A549 (cell line): ENCODE results near the gene PAPSS2. TPM values are rescaled to one million over a fixed set of nuclear protein-coding genes. Genes with fewer than 3 reads are reported as not detected.

Experiments
- ATAC-seq, 2 experiments: fragments of 200-7000 bp in 1 of 2; fragments of >200 bp in 1 of 2; cut with Nextera tagmentation in 1 of 2; cut with Tn5 transposase in 1 of 2; 3 replicates each; pipeline versions ENCODE4 v1.8.0 to v1.9.1; 2018 to 2020; ENCODE audit warnings: mild to moderate bottlenecking in 1 of 2, moderate library complexity in 1 of 2
- CTCF ChIA-PET: fragments of 300-600 bp; sonication (Branson Sonifier 250); formaldehyde crosslinking; extraction: SDS; loops from one replicate; lab custom pipeline; 2021; ENCODE audit warnings: antibody characterized with exemption, inconsistent platforms; lab: Yijun Ruan, JAX
- POLR2A ChIA-PET: fragments of 350-600 bp; formaldehyde crosslinking; extraction: SDS; loops from one replicate; lab custom pipeline; 2021; ENCODE audit warnings: antibody characterized with exemption, inconsistent platforms; lab: Yijun Ruan, JAX
- DNase-seq, 2 experiments: peaks; one replicate each; pipeline versions ENCODE4 v3.0.0 to v3.0.0-alpha.2; 2011 to 2016; ENCODE audit warnings: low read depth in 1 of 2, low spot score in 1 of 2
- FAIRE-seq: peaks from 2 replicates; lab custom pipeline; 2011; peaks lifted over from hg19 to GRCh38; lab: Jason Lieb, UNC
- H3K27ac ChIP-seq, 2 experiments: fragments of >200 bp; sonication (Bioruptor Twin); formaldehyde crosslinking; 3 replicates each; pipeline ENCODE4 v1.5.1; 2016 to 2017
- H3K4me1 ChIP-seq: fragments of >200 bp; sonication (Bioruptor Twin); formaldehyde crosslinking; 3 replicates; pipeline ENCODE4 v1.6.1; 2016
- H3K4me2 ChIP-seq: fragments of >200 bp; sonication (Bioruptor Twin); formaldehyde crosslinking; 3 replicates; pipeline ENCODE4 v1.6.1; 2016
- H3K4me3 ChIP-seq: fragments of >200 bp; sonication (Bioruptor Twin); formaldehyde crosslinking; 3 replicates; pipeline ENCODE4 v1.5.1; 2016
- H3K9me3 ChIP-seq: fragments of >200 bp; sonication (Bioruptor Twin); formaldehyde crosslinking; 3 replicates; pipeline ENCODE4 v1.6.1; 2016
- CBX8 ChIP-seq: fragments of 200-600 bp; sonication (generic); IDR thresholded peaks from 2 replicates; pipeline ENCODE4 v1.6.1; 2016
- CEBPB ChIP-seq, 2 experiments: fragments of >200 bp in 1 of 2; sonication (Bioruptor Twin) in 1 of 2; formaldehyde crosslinking in 1 of 2; IDR thresholded peaks; 2 replicates each; pipeline ENCODE4 v1.6.1; 2012 to 2016
- CHD4 ChIP-seq: fragments of 200-600 bp; sonication (generic); IDR thresholded peaks from 2 replicates; pipeline ENCODE4 v1.6.1; 2016; ENCODE audit warnings: antibody characterized with exemption, mild to moderate bottlenecking, borderline replicate concordance
- FOSL2 ChIP-seq, 2 experiments: fragments of 450-650 bp in 1 of 2; fragments of >200 bp in 1 of 2; sonication (Bioruptor Twin) in 1 of 2; formaldehyde crosslinking; IDR thresholded peaks; 2 replicates each; pipeline versions ENCODE4 v1.5.0 to v1.6.1; 2016 to 2020; ENCODE audit warnings: mild to moderate bottlenecking in 1 of 2, moderate library complexity in 1 of 2
- JUNB ChIP-seq: fragments of >200 bp; sonication (Bioruptor Twin); formaldehyde crosslinking; IDR thresholded peaks from 2 replicates; pipeline ENCODE4 v1.6.1; 2016
- MAFK ChIP-seq: fragments of 450-650 bp; IDR thresholded peaks from 2 replicates; pipeline ENCODE4 v1.6.1; 2014; ENCODE audit not compliant: partially characterized antibody
- NFE2L2 ChIP-seq: fragments of 150-350 bp; conservative IDR thresholded peaks from 2 replicates; pipeline ENCODE4 v1.6.1; 2014; ENCODE audit warnings: low read length
- PBX3 ChIP-seq: IDR thresholded peaks from 2 replicates; pipeline ENCODE4 v1.6.1; 2012
- PHF8 ChIP-seq: fragments of 200-600 bp; sonication (generic); IDR thresholded peaks from 2 replicates; pipeline ENCODE4 v1.6.1; 2016; ENCODE audit warnings: low read depth, mild to moderate bottlenecking, antibody characterized with exemption, moderate library complexity, borderline replicate concordance
- ZC3H11A ChIP-seq: fragments of 450-650 bp; IDR thresholded peaks from 2 replicates; pipeline ENCODE4 v1.6.1; 2014; ENCODE audit warnings: antibody characterized with exemption, mild to moderate bottlenecking
- ZFP36 ChIP-seq: fragments of 450-650 bp; IDR thresholded peaks from 2 replicates; pipeline ENCODE4 v1.6.1; 2014; ENCODE audit warnings: borderline replicate concordance; ENCODE audit not compliant: partially characterized antibody
- WGBS: methylation state at CpG from one replicate; pipeline ENCODE4 v1.1.6; 2017; ENCODE audit errors: missing lambda C conversion rate; 5-methylcytosine and 5-hydroxymethylcytosine counted together
- polyA plus RNA-seq, 4 experiments: library from polyadenylated mRNA; depleted of rRNA in 3 of 4; stranded (reverse); fragments of >200 nt; fragmentation: RNase III in 1 of 4; extraction: RNeasy Plus Mini Kit Qiagen cat#74134 plus additional on column Dnase treatment in 1 of 4; gene quantifications; 2 replicates in 3 of 4; 3 replicates in 1 of 4; pipeline ENCODE4 v1.2.3, GENCODE V29; 2011 to 2017
- TF ChIP-seq, protein P1 (sequence below): fragments of >200 bp; sonication (Bioruptor Twin); formaldehyde crosslinking; IDR thresholded peaks from 3 replicates; pipeline ENCODE4 v1.6.1; 2016
- TF ChIP-seq, protein P2 (sequence below): fragments of 450-650 bp; IDR thresholded peaks from 2 replicates; pipeline ENCODE4 v1.6.1; 2014; ENCODE audit warnings: antibody characterized with exemption

Gene PAPSS2
- polyA plus RNA-seq, 2 of the 4 experiments (the other 2 are of a cell fraction) = 27.7 to 29.0 TPM

DNA sequence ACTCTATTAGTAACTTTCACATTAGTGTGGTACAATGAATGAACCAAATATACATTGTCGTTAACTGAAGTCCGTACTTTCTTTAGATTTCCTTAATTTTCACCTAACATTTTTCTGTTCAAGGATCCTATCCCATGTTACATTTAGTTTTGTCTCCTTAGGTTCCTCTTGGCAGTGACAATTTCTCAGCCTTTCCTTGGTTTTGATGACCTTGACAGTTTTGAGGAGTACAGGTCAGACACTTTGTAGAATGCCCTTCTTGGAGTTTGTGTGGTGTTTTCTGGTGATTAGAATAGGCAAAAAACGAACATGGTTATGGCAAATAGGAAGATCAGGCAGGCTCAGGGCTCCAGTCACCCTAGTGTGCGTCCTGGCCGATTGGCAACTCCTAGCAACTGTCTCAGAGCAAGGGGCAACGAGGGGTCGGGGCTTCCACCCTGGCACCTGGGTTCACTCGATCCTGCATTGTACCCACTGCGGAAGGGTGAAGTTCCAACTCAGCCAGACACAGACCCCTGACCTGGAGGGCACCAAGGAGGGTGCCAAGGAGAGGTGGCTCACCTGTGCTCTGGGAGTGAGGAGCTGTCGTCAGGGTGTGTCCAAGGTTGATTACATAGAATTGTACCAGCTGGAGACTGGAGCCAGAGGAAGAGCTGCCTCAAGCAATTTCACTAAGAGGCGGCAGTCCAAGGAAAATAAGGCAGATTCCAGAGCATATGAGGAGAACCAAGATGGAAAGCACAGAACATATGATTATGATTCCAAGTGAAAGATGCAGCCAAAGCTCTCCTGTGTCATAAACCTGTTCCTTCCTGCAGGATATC is 37.5 kb downstream of the PAPSS2 start:
- FAIRE-seq = peak; percentile 61
- DNase-seq = no peak
- no peak for ATAC-seq
- H3K4me1 ChIP-seq = peaks cover 52% of the 10 kb centered on the region
- ChIA-PET POLR2A (no interaction called here), CTCF (interaction anchor here (0.8 to 1.4 kb wide), 3 partner anchors 12 to 38 kb away, joined by 3 to 4 read pairs (median 3); no protein-coding TSS in a partner anchor)
- H3K27ac ChIP-seq = 0 out of 6 replicates have a peak overlapping the region, but pooled peaks of 1 of the 2 experiments have one; percentile 27
- H3K9me3 ChIP-seq = no peaks in the 10 kb centered on the region
- WGBS = 81% methylated on average over 10 of the region's 11 CpGs
- H3K4me3 ChIP-seq = no peak overlapping the region
- TF ChIP-seq PHF8 (no peak), MAFK (peak; percentile 55)
- no peak overlapping the region for H3K4me2 ChIP-seq

- H3K27ac ChIP-seq = peak overlapping the region; percentile 55 to 79; a peak in 5 of 6 replicates
- POLR2A ChIA-PET = no interaction called here
- ATAC-seq = no peak
Measured at GRCh38 chr10:87700031-87700796, 40.5 kb downstream of the PAPSS2 start.

GRCh38 chr10:87702260-87702972 is 42.7 kb downstream of the PAPSS2 start:
- no peaks in the 10 kb centered on the region for H3K9me3 ChIP-seq
- H3K27ac ChIP-seq = peak overlapping the region; percentile 55 to 71
- H3K4me1 ChIP-seq = peaks cover 64% of the 10 kb centered on the region
- DNase-seq (peak in 1 of 2 experiments; percentile 14), ATAC-seq (peak; percentile 22 to 41; a peak in 3 of 6 replicates), FAIRE-seq (no peak)
- WGBS = 90% methylated on average over 9 of the region's 9 CpGs
- no peak for TF ChIP-seq CBX8
- POLR2A ChIA-PET = no interaction called here
- H3K4me3 ChIP-seq = no peak overlapping the region
- CTCF ChIA-PET = interaction anchor here (0.9 kb wide), 1 partner anchor 12 kb away, joined by 3 read pairs; no protein-coding TSS in a partner anchor
- peak overlapping the region; percentile 69 for H3K4me2 ChIP-seq

More at GRCh38 chr10:87700031-87700796, 40.5 kb downstream of the PAPSS2 start:
- H3K4me2 ChIP-seq = peak overlapping the region; percentile 69
- TF ChIP-seq JUNB (peak; percentile 47; the same call in 1 of the 2 replicates), ZC3H11A (no peak), FOSL2 (IDR thresholded peaks at IDR 0.05) (0 out of 2 replicates have a peak, but pooled peaks have one; percentile 18), FOSL2 (CRISPR knock-in tag; IDR thresholded peaks at IDR 0.05) (peak; percentile 59), CEBPB (IDR thresholded peaks at IDR 0.05) (peak; percentile 38; a peak in 2 of 4 replicates)
- DNase-seq (no peak), FAIRE-seq (no peak)
- whole genome bisulfite sequencing = 77% methylated on average over 7 of the region's 7 CpGs
- H3K4me3 ChIP-seq = no peak overlapping the region
- H3K9me3 ChIP-seq = no peaks in the 10 kb centered on the region
- CTCF ChIA-PET = interaction anchor here (0.6 kb wide), 1 partner anchor 164 kb away, joined by 3 read pairs; no protein-coding TSS in a partner anchor
- H3K4me1 ChIP-seq = peaks cover 57% of the 10 kb centered on the region

DNA sequence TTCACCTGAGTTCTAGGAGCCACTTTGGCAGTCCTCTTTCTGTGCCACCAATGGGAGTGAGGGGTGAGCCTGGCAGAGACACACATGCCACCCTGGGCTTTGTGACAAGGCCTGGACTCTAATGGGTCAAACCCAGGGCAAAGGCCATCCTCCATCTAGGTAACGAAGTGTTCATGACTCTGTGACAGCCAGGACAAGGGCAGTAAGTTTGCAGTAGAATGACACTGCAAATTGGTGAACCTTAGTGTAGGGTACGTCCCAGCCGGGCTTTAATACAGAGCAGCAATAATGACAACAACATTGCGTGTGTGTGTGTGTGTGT is 43.3 kb downstream of the PAPSS2 start:
- Histone ChIP-seq H3K9me3 (no peaks in the 10 kb centered on the region), H3K4me2 (no peak overlapping the region), H3K27ac (peak overlapping the region; percentile 55 to 71; a peak in 3 of 6 replicates), H3K4me1 (peaks cover 64% of the 10 kb centered on the region), H3K4me3 (no peak overlapping the region)
- WGBS = 81% methylated on average over 4 of the region's 4 CpGs
- peak in 1 of 2 experiments; percentile 39; a peak in 1 of 6 replicates for ATAC-seq
- POLR2A ChIA-PET = no interaction called here
- no peak for DNase-seq
- no peak for FAIRE-seq
- no peak for TF ChIP-seq ZFP36
- no peak for TF ChIP-seq CHD4
- TF ChIP-seq PBX3 = no peak
- TF ChIP-seq, protein P1, sequence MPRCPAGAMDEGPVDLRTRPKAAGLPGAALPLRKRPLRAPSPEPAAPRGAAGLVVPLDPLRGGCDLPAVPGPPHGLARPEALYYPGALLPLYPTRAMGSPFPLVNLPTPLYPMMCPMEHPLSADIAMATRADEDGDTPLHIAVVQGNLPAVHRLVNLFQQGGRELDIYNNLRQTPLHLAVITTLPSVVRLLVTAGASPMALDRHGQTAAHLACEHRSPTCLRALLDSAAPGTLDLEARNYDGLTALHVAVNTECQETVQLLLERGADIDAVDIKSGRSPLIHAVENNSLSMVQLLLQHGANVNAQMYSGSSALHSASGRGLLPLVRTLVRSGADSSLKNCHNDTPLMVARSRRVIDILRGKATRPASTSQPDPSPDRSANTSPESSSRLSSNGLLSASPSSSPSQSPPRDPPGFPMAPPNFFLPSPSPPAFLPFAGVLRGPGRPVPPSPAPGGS = no peak
- no peak for TF ChIP-seq CEBPB (IDR thresholded peaks at IDR 0.05)
- TF ChIP-seq, protein P2, sequence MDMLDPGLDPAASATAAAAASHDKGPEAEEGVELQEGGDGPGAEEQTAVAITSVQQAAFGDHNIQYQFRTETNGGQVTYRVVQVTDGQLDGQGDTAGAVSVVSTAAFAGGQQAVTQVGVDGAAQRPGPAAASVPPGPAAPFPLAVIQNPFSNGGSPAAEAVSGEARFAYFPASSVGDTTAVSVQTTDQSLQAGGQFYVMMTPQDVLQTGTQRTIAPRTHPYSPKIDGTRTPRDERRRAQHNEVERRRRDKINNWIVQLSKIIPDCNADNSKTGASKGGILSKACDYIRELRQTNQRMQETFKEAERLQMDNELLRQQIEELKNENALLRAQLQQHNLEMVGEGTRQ = no peak
- no peak for TF ChIP-seq NFE2L2
- CTCF ChIA-PET = no interaction called here
